ENCODE measurements around the gene TRPV6.

TRPV6 gene

GRCh38 chr7:142885311-142886230 is at the start of gene TRPV6:
Gene TRPV6 (minus strand): TSS chr7:142885745.
- in situ Hi-C loops (cut with HindIII; ENCODE audit: low sequenced_read_pairs), result no loop called here

DNA sequence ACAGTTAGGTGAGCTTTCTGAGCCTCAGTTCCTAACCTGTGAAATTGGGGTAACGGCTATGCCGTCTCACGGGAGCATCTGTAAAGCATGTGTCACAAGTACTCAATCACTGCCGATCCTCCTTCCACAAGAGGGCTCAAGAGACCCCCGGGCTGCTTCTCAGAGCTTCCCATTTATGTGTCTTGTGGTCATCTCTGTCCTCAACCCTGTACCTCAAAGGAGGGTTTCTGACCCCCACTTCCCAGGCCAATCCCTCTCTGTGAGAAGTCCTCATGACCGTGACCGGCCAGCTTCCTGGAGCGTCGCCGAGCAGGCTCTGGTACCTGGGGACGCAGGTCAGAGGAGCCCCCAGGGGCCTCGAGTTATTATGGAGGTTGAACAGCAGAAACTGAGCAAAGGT is 48.5 kb upstream of the TRPV6 start:
- in situ Hi-C loops (cut with HindIII; ENCODE audit: low sequenced_read_pairs), result no loop called here

DNA sequence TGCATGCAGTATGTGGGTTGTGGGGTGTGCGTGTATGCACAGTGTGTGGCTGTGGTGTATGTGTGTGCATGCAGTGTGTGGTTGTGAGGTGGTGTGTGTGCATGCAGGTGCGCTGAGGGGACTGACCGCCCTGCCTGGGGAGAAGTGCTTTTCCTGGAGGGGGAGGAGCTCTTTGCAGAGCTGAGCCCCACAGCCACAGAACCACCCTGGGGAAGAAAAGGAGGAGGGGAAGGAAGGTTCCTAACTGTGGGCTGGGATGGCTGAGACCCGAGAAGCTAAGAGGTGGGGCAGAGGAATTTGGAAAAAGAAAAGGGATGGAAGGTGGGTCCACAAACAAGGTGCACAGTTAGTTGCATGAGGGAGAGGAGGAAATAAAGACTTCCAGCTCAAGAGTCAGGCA is 48.1 kb upstream of the TRPV6 start, which contains the start of gene TRPV5:
Gene TRPV5 (minus strand): TSS at position 123 of the 400 bp plus-strand sequence. CDS start 287 bp downstream, outside the sequence.
- in situ Hi-C loops (cut with HindIII; ENCODE audit: low sequenced_read_pairs), result no loop called here

DNA sequence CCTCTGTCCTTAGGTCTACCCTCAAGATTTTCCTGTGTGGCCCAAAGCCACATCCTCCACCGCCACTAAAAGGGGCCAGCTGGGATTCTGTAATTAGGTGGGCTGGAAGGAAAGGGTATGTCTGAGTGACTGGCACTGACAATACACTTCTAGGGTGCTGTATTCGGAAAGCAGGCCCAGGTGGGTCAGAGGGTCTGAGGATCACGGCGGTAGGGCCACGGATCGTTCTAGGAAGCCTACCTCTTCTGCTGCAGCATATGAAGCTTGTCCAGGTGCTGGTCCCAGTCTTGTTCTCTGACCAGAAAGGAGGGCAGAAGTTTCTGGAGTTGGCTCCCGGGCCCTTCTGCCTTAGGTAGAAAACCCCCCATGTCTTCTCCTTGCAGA is 47.5 kb upstream of the TRPV6 start:
- in situ Hi-C loops (cut with HindIII; ENCODE audit: low sequenced_read_pairs), result no loop called here

GRCh38 chr7:142932386-142933091 is 47.0 kb upstream of the TRPV6 start:
- in situ Hi-C loops (cut with HindIII; ENCODE audit: low sequenced_read_pairs), result no loop called here

DNA sequence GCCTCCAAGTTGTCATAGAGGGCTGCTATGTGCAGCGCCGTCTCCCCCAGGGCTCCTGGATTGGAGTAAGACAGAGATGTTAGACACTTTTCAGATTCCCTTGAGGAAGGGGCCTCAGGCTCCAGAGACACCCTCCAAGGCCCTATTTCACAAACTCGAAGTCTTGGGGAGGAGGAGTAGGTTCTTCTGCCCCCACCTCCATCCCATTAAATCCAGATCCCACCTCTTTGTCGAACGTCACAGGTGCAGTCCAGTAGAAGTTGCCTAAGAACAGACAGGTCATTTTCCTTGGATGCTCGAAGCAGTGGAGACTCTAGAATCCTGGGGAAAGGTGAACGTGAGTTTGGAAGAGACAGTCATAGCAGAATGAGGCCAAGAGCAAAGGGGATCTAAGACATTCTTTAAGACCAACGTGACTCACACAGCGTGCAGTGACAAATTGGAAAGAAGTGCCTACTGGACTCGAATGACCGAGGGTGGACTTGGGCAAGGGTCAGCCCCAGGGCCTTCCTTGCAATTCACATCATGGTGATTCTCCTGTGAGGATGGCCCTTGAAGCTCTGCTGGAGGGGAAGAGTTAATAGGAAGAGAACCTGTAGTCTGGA is 44.7 kb upstream of the TRPV6 start:
- in situ Hi-C loops (cut with HindIII; ENCODE audit: low sequenced_read_pairs), result no loop called here

DNA sequence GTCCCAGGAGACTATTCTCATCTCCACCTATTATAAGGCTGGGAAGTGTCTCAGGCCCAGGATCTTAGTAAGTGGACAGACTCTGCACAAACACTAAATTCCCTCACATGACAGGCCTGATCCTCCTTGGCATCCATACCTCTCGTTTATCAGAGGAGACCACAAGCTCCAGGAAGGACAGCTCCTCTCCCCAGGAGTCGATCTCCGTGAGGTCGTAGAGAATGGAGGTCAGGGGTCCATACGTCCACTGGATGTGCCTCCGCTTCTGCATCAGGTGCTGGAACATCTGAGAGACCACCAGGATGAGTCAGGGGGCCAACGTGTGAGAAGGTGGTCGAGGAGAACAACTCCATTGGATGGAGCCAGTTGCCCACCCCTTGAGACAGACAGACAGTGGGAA is 42.4 kb upstream of the TRPV6 start:
- in situ Hi-C loops (cut with HindIII; ENCODE audit: low sequenced_read_pairs), result no loop called here

DNA sequence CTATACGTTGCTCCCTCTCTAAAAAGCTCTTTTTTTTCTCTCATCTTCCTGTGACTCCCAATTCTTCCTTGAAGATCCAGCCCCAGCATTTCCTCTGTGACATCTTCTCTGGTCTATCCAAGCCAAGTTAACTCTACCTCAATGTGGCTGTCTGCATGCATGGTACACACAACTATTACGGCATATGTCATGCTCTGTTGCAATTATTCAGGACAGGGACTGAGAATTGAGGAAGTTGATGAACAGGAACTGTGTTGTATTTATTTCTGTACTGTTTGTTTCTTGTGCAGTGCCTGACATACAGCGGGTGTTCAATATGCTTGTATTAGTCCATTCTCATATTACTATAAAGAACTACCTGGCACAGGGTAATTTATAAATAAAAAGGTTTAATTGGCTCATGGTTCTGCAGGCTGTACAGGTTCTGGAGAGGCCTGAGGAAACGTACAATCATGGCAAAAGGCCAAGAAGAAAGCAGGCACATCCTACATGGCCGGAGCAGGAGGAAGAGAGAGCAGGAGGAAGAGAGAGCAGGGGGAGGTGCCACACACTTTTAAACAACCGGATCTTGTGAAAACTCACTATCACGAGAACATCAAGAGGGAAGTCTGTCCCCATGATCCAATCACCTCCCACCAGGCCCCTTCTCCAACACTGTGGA is 41.7 kb upstream of the TRPV6 start:
- in situ Hi-C loops (cut with HindIII; ENCODE audit: low sequenced_read_pairs), result no loop called here

DNA sequence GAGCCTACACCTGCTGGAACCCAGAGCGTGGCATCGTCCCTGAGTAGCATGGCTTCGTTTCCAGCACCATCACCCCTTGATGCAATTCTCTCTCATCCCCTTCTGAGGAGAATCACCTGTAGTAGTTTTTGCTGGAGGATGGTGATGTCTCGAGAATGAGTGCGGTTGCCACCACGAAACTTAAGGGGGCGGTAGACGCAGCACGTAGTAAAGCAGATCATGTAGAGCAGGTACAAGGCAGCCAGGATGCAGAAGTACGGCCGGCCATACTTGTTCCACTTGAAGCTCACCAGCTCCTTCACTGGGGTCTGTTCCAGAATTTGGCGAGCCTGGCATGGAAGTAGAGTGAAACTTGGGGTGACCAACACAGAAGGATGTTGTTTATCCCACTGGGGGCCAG is 39.9 kb upstream of the TRPV6 start:
- in situ Hi-C loops (cut with HindIII; ENCODE audit: low sequenced_read_pairs), result no loop called here

DNA sequence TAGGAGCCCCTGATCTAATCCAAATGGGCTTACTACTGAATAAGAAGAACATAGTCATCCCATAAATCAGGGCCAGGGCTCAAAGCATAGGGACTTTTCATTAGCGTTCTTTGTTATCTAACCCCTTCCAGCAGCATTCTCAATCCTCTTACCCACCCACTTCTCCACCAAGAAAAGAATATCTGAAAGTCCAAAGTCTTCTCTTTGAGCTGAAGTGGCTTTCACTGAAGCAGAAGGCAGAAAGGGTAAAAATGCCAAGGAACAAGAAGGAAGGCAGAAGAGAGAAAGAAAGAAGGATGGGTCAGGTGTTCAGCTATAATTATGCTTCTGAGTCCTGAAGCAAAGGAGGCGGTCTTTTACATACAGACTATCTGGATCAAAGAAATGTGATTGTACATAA is 37.8 kb upstream of the TRPV6 start:
- in situ Hi-C loops (cut with HindIII; ENCODE audit: low sequenced_read_pairs), result no loop called here

DNA sequence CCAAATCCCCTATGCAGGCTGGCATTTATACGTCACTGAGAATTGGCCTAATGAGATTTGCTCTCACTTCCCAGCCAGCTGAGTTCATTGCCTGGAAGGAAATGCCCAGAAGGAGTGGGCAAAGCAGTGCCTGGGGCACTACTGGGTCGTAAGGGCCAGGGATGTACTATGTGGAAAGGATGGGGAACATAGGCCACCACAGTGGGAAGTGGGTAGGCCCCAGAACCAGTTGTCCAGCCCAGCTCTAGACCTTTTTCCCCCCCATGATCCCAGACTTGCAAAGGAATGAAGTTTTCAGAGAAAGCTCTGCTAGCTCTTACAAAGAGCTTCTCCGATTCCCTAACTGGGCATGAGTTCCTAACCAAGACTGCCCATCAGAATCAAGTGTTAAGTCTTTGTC is 34.1 kb upstream of the TRPV6 start:
- in situ Hi-C loops (cut with HindIII; ENCODE audit: low sequenced_read_pairs), result no loop called here

DNA sequence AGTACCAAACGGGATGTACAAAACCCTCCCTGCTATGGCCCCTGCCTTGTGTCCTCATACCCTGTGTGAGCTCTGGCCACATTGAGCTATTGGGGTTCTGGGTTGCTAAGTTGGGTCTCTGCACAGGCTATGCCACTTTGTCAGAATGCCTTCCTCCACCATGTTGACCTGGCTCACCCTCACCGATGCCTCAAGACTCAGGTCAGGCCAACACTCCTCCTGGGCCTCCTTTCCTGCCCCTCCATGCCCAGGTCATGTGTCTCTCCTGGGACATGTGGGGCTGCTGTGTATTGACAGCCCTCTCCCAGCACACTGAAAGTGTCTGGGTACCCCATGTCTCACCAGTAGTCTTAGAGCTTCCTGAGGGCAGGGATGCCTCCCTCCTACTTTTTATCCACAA is 33.4 kb upstream of the TRPV6 start:
- in situ Hi-C loops (cut with HindIII; ENCODE audit: low sequenced_read_pairs), result no loop called here

DNA sequence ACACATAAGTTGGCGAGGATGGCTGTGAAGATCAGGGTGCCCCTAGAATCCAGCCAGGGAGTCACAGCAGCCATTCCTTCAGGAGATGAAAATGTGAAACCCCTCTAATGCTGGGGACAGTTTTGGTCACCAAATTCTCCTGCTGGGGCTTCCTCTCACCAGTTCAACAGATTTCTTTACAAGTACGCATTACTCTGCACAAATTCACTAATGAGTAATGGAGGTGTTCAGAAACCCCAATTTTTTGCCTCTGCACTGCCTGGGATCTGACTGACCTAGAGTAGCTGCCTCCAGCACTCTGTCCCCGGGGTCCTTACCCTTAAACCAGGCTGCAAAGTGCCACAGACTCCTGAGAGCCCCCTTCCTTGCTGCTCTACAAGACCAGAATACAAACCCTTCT is 31.9 kb upstream of the TRPV6 start:
- in situ Hi-C loops (cut with HindIII; ENCODE audit: low sequenced_read_pairs), result no loop called here

DNA sequence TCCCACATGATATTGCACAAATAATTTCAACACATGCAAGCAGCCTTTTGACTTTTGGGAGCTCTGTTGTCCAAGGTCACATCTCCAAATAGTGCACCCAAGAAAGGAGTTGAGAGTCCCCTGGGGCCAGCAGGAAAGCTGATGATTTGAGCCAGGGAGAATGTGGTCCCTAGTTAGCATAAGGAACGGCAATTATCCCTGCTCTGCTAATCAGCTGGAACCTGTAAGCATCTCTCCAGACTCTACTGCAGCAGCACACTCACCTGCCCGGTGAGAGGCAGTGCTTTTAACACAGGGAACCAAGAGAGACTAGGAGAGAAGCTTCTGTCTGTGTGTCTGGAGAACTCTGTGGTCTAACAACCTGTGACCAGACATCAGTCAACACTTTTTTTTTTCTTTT is 31.0 kb upstream of the TRPV6 start:
- in situ Hi-C loops (cut with HindIII; ENCODE audit: low sequenced_read_pairs), result no loop called here

GRCh38 chr7:142915315-142915714 is 29.8 kb upstream of the TRPV6 start:
- in situ Hi-C loops (cut with HindIII; ENCODE audit: low sequenced_read_pairs), result no loop called here

GRCh38 chr7:142914121-142914520 is 28.6 kb upstream of the TRPV6 start:
- in situ Hi-C loops (cut with HindIII; ENCODE audit: low sequenced_read_pairs), result no loop called here

- in situ Hi-C loops (cut with HindIII; ENCODE audit: low sequenced_read_pairs), result no loop called here
These were observed 28.0 kb upstream of the TRPV6 start for GRCh38 chr7:142913566-142913965.

GRCh38 chr7:142913051-142913450 is 27.5 kb upstream of the TRPV6 start:
- in situ Hi-C loops (cut with HindIII; ENCODE audit: low sequenced_read_pairs), result no loop called here

- in situ Hi-C loops (cut with HindIII; ENCODE audit: low sequenced_read_pairs), result no loop called here
These were observed 24.9 kb upstream of the TRPV6 start for GRCh38 chr7:142910481-142910880.

- in situ Hi-C loops (cut with HindIII; ENCODE audit: low sequenced_read_pairs), result no loop called here
These were observed 24.5 kb upstream of the TRPV6 start for GRCh38 chr7:142910031-142910433.
